K562 (cell line): ENCODE data around the gene PCBP2. TPM values are rescaled to one million over a fixed set of nuclear protein-coding genes. Genes with fewer than 3 reads are reported as not detected.

Experiments used
- ATAC-seq: fragments of 200-7000 bp; cut with Tn5 transposase; 3 replicates; pipeline ENCODE4 v1.9.1; 2020; ENCODE audit warnings: moderate library complexity
- BruUV-seq: library from RNA; stranded (reverse); fragments of 400-500 nt; replicated peaks from 2 replicates; lab custom pipeline; 2021; lab: Mats Ljungman, UMichigan
- CTCF ChIA-PET: fragments of 300-600 bp; formaldehyde crosslinking; extraction: SDS; loops from one replicate; lab custom pipeline; 2021; ENCODE audit warnings: low intra/inter-chr PET ratio; lab: Yijun Ruan, JAX
- POLR2A ChIA-PET: fragments of 300-600, 350-650 bp; sonication (Branson Sonifier 250); formaldehyde crosslinking; extraction: SDS; loops from one replicate; lab custom pipeline; 2021; ENCODE audit warnings: antibody characterized with exemption, inconsistent platforms; lab: Yijun Ruan, JAX
- DNase-seq, 4 experiments: peaks; one replicate each; pipeline versions ENCODE4 v3.0.0 to v3.0.0-alpha.2; 2011 to 2018; ENCODE audit warnings: low spot score in 3 of 4, mixed read lengths in 3 of 4; ENCODE audit errors: extremely low read depth in 1 of 4
- FAIRE-seq: peaks from 2 replicates; lab custom pipeline; 2011; peaks lifted over from hg19 to GRCh38; lab: Jason Lieb, UNC
- H2AFZ ChIP-seq: 2 replicates; pipeline ENCODE4 v1.6.0; 2011; ENCODE audit warnings: low read depth, low read length, control low read depth, inconsistent platforms
- H3K27ac ChIP-seq: fragments of 200-600 bp; 3 replicates; pipeline ENCODE4 v1.8.0; 2011; ENCODE audit warnings: low read depth, mild to moderate bottlenecking, control low read depth, inconsistent platforms, low read length, moderate library complexity, mixed read lengths; ENCODE audit errors: extremely low read depth
- H3K27me3 ChIP-seq, 2 experiments: fragments of 300-600 bp in 1 of 2; 2 replicates in 1 of 2; 3 replicates in 1 of 2; pipeline versions ENCODE4 v1.6.0 to v1.8.0; 2011; ENCODE audit warnings: inconsistent platforms in 2 of 2, low read length in 2 of 2, mild to moderate bottlenecking in 1 of 2, mixed read lengths in 1 of 2, moderate library complexity in 1 of 2; ENCODE audit not compliant: control insufficient read depth in 2 of 2, insufficient read depth in 2 of 2
- H3K36me3 ChIP-seq: fragments of 300-600 bp; 3 replicates; pipeline ENCODE4 v1.8.0; 2011; ENCODE audit warnings: mild to moderate bottlenecking, low read length, inconsistent platforms; ENCODE audit not compliant: control insufficient read depth, insufficient read depth
- H3K4me1 ChIP-seq, 2 experiments: fragments of 200-600 bp in 1 of 2; replicated peaks in 1 of 2; 2 replicates in 1 of 2; 3 replicates in 1 of 2; pipeline versions ENCODE4 v1.5.1 to v1.8.0; 2011; ENCODE audit warnings: inconsistent platforms in 2 of 2, low read length in 2 of 2, mild to moderate bottlenecking in 1 of 2, mixed read lengths in 1 of 2, moderate library complexity in 1 of 2; ENCODE audit not compliant: control insufficient read depth in 2 of 2, insufficient read depth in 2 of 2
- H3K4me2 ChIP-seq: 2 replicates; pipeline ENCODE4 v1.6.1; 2011; ENCODE audit warnings: low read length, control low read depth, inconsistent platforms, mixed read lengths; ENCODE audit not compliant: insufficient read depth
- H3K4me3 ChIP-seq: fragments of 200-600 bp; sonication (generic), shearing (Covaris generic); 2 replicates; pipeline ENCODE4 v1.5.1; 2016; ENCODE audit warnings: control low read depth, inconsistent platforms
- H3K79me2 ChIP-seq: fragments of 200-600 bp; 3 replicates; pipeline ENCODE4 v1.8.0; 2011; ENCODE audit warnings: low read length, inconsistent platforms; ENCODE audit not compliant: control insufficient read depth, insufficient read depth
- H3K9ac ChIP-seq, 2 experiments: 2 replicates each; pipeline versions ENCODE4 v1.6.0 to v1.6.1; 2011; ENCODE audit warnings: low read depth in 2 of 2, low read length in 2 of 2, control low read depth in 1 of 2, inconsistent platforms in 1 of 2, mild to moderate bottlenecking in 1 of 2, mixed read lengths in 1 of 2; ENCODE audit not compliant: insufficient read depth in 1 of 2
- H3K9me1 ChIP-seq: one replicate; pipeline ENCODE4 v1.6.0; 2011; ENCODE audit warnings: inconsistent platforms, mild to moderate bottlenecking, low read length, moderate library complexity; ENCODE audit not compliant: control insufficient read depth, insufficient read depth
- H3K9me3 ChIP-seq: replicated peaks from 2 replicates; pipeline ENCODE4 v1.5.1; 2011; ENCODE audit warnings: low read depth, low read length, inconsistent platforms; ENCODE audit not compliant: control insufficient read depth, insufficient read depth
- H4K20me1 ChIP-seq: replicated peaks from 2 replicates; pipeline ENCODE4 v1.6.1; 2011; ENCODE audit warnings: low read length, inconsistent platforms, mixed read lengths; ENCODE audit not compliant: control insufficient read depth, insufficient read depth
- ARID2 ChIP-seq: fragments of 450-650 bp; IDR thresholded peaks from 2 replicates; pipeline ENCODE4 v1.6.1; 2017; ENCODE audit warnings: antibody characterized with exemption, mild to moderate bottlenecking
- C11orf30 ChIP-seq: fragments of 450-650 bp; IDR thresholded peaks from 2 replicates; pipeline ENCODE4 v1.6.1; 2016; ENCODE audit warnings: low read depth, mild to moderate bottlenecking
- CREM ChIP-seq: IDR thresholded peaks from 2 replicates; pipeline ENCODE4 v1.6.1; 2014; ENCODE audit warnings: antibody characterized with exemption, low read depth
- GTF2A2 ChIP-seq: IDR thresholded peaks from 2 replicates; pipeline ENCODE4 v1.6.1; 2016; ENCODE audit warnings: mild to moderate bottlenecking, missing genetic modification characterization, missing compliant biosample characterization
- HEY1 ChIP-seq: fragments of 250-450 bp; sonication (Bioruptor Pico); IDR thresholded peaks from 2 replicates; pipeline ENCODE4 v1.5.0; 2020; ENCODE audit warnings: mild to moderate bottlenecking, moderate library complexity, borderline replicate concordance
- KAT2B ChIP-seq: IDR thresholded peaks from one replicate; pipeline ENCODE4 v1.6.1; 2012; ENCODE audit warnings: low read depth, mild to moderate bottlenecking, control low read depth, inconsistent platforms, low read length, moderate library complexity
- MCM5 ChIP-seq: fragments of 450-650 bp; IDR thresholded peaks from 2 replicates; pipeline ENCODE4 v1.6.1; 2016; ENCODE audit warnings: low read depth
- POLR3A ChIP-seq: IDR thresholded peaks from 2 replicates; pipeline ENCODE4 v1.6.1; 2011; ENCODE audit warnings: borderline replicate concordance, mild to moderate bottlenecking, moderate library complexity; ENCODE audit not compliant: insufficient read length, insufficient read depth; ENCODE audit errors: extremely low read depth
- RAD21 ChIP-seq, 2 experiments: fragments of 250-450 bp in 1 of 2; fragments of 450-650 bp in 1 of 2; sonication (Bioruptor Pico) in 1 of 2; formaldehyde crosslinking in 1 of 2; IDR thresholded peaks in 1 of 2; conservative IDR thresholded peaks in 1 of 2; 2 replicates each; pipeline versions ENCODE4 v1.4.0 to v1.8.0; 2020 to 2022; ENCODE audit warnings: mild to moderate bottlenecking in 2 of 2, moderate library complexity in 1 of 2
- SIN3A ChIP-seq, 2 experiments: fragments of 150-350 bp in 1 of 2; IDR thresholded peaks; 2 replicates each; pipeline ENCODE4 v1.6.1; 2011 to 2016; ENCODE audit warnings: borderline replicate concordance in 2 of 2, low read depth in 2 of 2, low read length in 2 of 2, mild to moderate bottlenecking in 2 of 2, moderate library complexity in 2 of 2; ENCODE audit not compliant: control insufficient read depth in 1 of 2
- SMARCC2 ChIP-seq: fragments of 450-650 bp; IDR thresholded peaks from 2 replicates; pipeline ENCODE4 v1.6.1; 2017; ENCODE audit warnings: antibody characterized with exemption, moderate library complexity, mild to moderate bottlenecking, low read depth
- SMARCE1 ChIP-seq: fragments of 450-650 bp; IDR thresholded peaks from 2 replicates; pipeline ENCODE4 v1.7.1; 2016; ENCODE audit warnings: mild to moderate bottlenecking
- ZNF277 ChIP-seq: fragments of 250-450 bp; sonication (Bioruptor Pico); IDR thresholded peaks from 2 replicates; pipeline ENCODE4 v1.8.0; 2022; ENCODE audit warnings: inconsistent platforms, mild to moderate bottlenecking, moderate library complexity, borderline replicate concordance
- ZNF3 ChIP-seq: fragments of 250-450 bp; sonication (Bioruptor Pico); IDR thresholded peaks from 2 replicates; pipeline ENCODE4 v1.5.0; 2021; ENCODE audit warnings: mild to moderate bottlenecking, moderate library complexity
- ZNF707 ChIP-seq: fragments of 250-450 bp; sonication (Bioruptor Pico); conservative IDR thresholded peaks from 2 replicates; pipeline ENCODE4 v1.8.0; 2022; ENCODE audit warnings: inconsistent platforms, mild to moderate bottlenecking, moderate library complexity
- WGBS: fragments of 100-300 bp; shearing (Covaris generic); methylation state at CpG from one replicate; pipeline ENCODE4 v1.1.6; 2016; ENCODE audit warnings: low coverage, mixed read lengths; ENCODE audit not compliant: insufficient coverage; ENCODE audit errors: missing lambda C conversion rate; 5-methylcytosine and 5-hydroxymethylcytosine counted together
- in situ Hi-C: fragments of 300-500 bp; cut with MboI; formaldehyde crosslinking; loops from 4 replicates; pipeline ENCODE4 v1.15.0; 2018; ENCODE audit warnings: inconsistent platforms, mixed read lengths
- intact Hi-C: fragments of 100-400 bp; cut with micrococcal nuclease; formaldehyde crosslinking; loops from 2 replicates; pipeline ENCODE4 v1.14.2; 2022
- polyA plus RNA-seq, 8 experiments: library from polyadenylated mRNA; depleted of rRNA in 4 of 8; stranded (reverse) in 5 of 8; unstranded in 3 of 8; fragments of >200 nt; fragmentation: Nextera tagmentation in 2 of 8; fragmentation: Illumina TruSeq in 1 of 8; extraction: Ambion mirVana in 2 of 8; extraction: Trizol in 1 of 8; gene quantifications; 2 replicates each; pipeline versions ENCODE4 v1.2.1 to v1.2.3, GENCODE V29; 2011 to 2014; ENCODE audit warnings: inconsistent platforms in 1 of 8, missing spikeins in 1 of 8
- total RNA-seq, 7 experiments: library from RNA; depleted of rRNA in 6 of 7; stranded (reverse); fragments of >200 nt in 6 of 7; fragmentation: Illumina TruSeq in 2 of 7; extraction: Trizol in 2 of 7; gene quantifications; 2 replicates each; pipeline versions ENCODE4 v1.2.1 to v1.2.3, GENCODE V29; 2011 to 2021; ENCODE audit warnings: low replicate concordance in 1 of 7

Gene PCBP2
- total and polyA plus RNA-seq, 9 of the 15 experiments (the other 6 are each of a cell fraction or from before 2014, with no cell fraction given) = 137 to 831 (median 328) TPM

GRCh38 chr12:53418221-53418620 lies 33.7 kb upstream of the PCBP2 start:
- H4K20me1 ChIP-seq = no peaks in the 10 kb centered on the region
- H3K27ac ChIP-seq = no peak overlapping the region
- ChIA-PET POLR2A (interaction anchor here (0.6 to 0.9 kb wide), 3 partner anchors 24 to 63 kb away, joined by 3 to 7 read pairs (median 4); no protein-coding TSS in a partner anchor), CTCF (no interaction called here)
- H3K4me3 ChIP-seq = no peak overlapping the region
- peaks cover 17 to 26% of the 10 kb centered on the region in 2 experiments for H3K4me1 ChIP-seq
- intact Hi-C loops = no loop called here
- BruUV-seq = no TSS peak
- TF ChIP-seq MCM5 (no peak), SIN3A (IDR thresholded peaks at IDR 0.05; ENCODE audit: borderline replicate concordance in 2 of 2, control insufficient read depth in 1 of 2, low read depth in 2 of 2, low read length in 2 of 2) (no peak), POLR3A (no peak), ZNF3 (CRISPR knock-in tag) (no peak), CREM (no peak), ZNF707 (CRISPR knock-in tag) (no peak), C11orf30 (no peak), KAT2B (no peak), ARID2 (no peak), SMARCE1 (no peak), HEY1 (CRISPR knock-in tag) (no peak), GTF2A2 (tag) (no peak), SMARCC2 (no peak), RAD21 (CRISPR knock-in tag; conservative IDR thresholded peaks at IDR 0.05 in 1 of 2, IDR thresholded peaks at IDR 0.05 in 1 of 2) (no peak), ZNF277 (no peak)
- no peaks in the 10 kb centered on the region for H3K9me1 ChIP-seq
- DNase-seq (no peak), ATAC-seq (no peak), FAIRE-seq (no peak)
- in situ Hi-C loops = no loop called here
- WGBS = 90% methylated on average over 3 of the region's 3 CpGs
- no peaks in the 10 kb centered on the region for H3K27me3 ChIP-seq
- H3K9me3 ChIP-seq = no peaks in the 10 kb centered on the region
- H3K36me3 ChIP-seq = peaks cover 10% of the 10 kb centered on the region; the same call in 1 of the 3 replicates
- H3K4me2 ChIP-seq = no peak overlapping the region
- H3K79me2 ChIP-seq = no peaks in the 10 kb centered on the region
- H3K9ac ChIP-seq = no peak overlapping the region
- H2AFZ ChIP-seq = no peak overlapping the region
